Activated naive CD8-positive, alpha-beta T cell treated with anti-CD3 and anti-CD28 coated beads, Interleukin-2, amount 10 ng/mL, durations not matched to agents 7 days and 5 days (primary cell): ENCODE measurements around the gene TIAM2. TPM values are rescaled to one million over a fixed set of nuclear protein-coding genes. Genes with fewer than 3 reads are reported as not detected.

Experiments
- ATAC-seq: fragments of 150-1000 bp; cut with Tn5 transposase; one replicate; pipeline ENCODE4 v1.10.0; 2021; ENCODE audit warnings: low read depth, moderate library complexity
- POLR2A ChIA-PET: fragments of 350-600 bp; sonication (Branson Sonifier 250); formaldehyde crosslinking; loops from one replicate; lab custom pipeline; 2021; ENCODE audit warnings: antibody characterized with exemption; lab: Charles Lee
- DNase-seq: peaks from one replicate; pipeline ENCODE4 v3.0.0; 2021
- H3K27ac Mint-ChIP-seq: one replicate; pipeline ENCODE4 v1.8.0; 2022; ENCODE audit warnings: mild to moderate bottlenecking, mixed read lengths
- H3K27me3 Mint-ChIP-seq: one replicate; pipeline ENCODE4 v1.8.0; 2022; ENCODE audit warnings: mild to moderate bottlenecking, moderate library complexity, mixed read lengths
- H3K36me3 Mint-ChIP-seq: one replicate; pipeline ENCODE4 v1.8.0; 2021; ENCODE audit warnings: mild to moderate bottlenecking, mixed read lengths
- H3K4me1 Mint-ChIP-seq: one replicate; pipeline ENCODE4 v1.8.0; 2021; ENCODE audit warnings: mixed read lengths
- H3K4me3 Mint-ChIP-seq: one replicate; pipeline ENCODE4 v1.8.0; 2022; ENCODE audit warnings: mild to moderate bottlenecking, moderate library complexity, mixed read lengths
- H3K9me3 Mint-ChIP-seq: one replicate; pipeline ENCODE4 v1.8.0; 2021; ENCODE audit warnings: mixed read lengths
- total RNA-seq, 2 experiments: library from RNA; stranded (reverse); gene quantifications; one replicate each; pipeline ENCODE4 v1.2.3, GENCODE V29; 2021

Gene TIAM2
- total RNA-seq, 2 experiments from 2014 or later = 4.8 to 5.2 TPM

DNA sequence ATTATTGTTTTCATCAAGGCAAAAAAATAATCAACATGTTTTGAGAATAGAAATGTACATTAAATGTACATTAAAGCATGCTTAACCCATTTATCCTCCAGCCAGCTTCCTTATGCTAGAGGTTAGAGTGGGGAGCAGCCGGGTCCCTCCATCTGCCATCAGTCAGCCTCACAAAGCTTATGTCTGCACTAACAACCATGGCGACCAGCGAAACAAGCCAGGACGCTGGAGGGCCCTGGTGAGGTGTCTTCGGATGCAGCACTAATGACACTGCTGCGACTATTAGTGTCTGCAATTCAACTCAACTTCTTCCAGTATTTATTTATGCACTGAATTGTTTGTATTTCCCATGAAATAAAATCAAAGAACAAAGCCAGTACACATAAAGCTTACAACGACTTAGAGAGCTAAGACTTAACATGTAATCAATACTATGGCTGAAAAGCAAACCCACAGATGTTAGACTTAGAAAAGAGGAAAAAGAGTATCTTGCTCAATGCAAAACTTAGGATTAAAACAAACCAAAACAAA, 275.5 kb downstream of the TIAM2 start:
- ATAC-seq = no peak
- Mint-ChIP-seq H3K27me3 (no peaks in the 10 kb centered on the region), H3K4me3 (no peak overlapping the region), H3K9me3 (no peaks in the 10 kb centered on the region), H3K27ac (no peak overlapping the region), H3K36me3 (peaks cover 22% of the 10 kb centered on the region), H3K4me1 (peaks cover 6% of the 10 kb centered on the region)
- POLR2A ChIA-PET = no interaction called here
- no peak for DNase-seq

DNA sequence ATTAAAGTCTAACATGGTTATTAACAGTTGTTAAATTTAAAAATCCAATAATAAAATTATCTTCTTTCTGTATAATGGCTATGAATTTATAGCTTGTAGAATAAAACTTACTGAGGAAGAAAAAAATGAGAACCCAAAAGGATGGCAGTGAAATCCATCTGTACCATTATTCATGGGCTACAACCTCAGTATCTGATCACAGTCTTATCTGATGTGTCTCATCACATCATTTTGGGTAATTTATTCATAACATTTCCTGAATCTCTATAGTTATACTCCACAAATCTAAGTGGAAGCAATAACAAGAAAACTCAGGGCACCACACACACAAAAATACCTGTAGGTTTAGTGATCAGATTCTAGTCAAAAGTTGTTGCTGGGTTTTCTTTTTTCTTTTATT, 276.0 kb downstream of the TIAM2 start:
- Mint-ChIP-seq H3K36me3 (peaks cover 25% of the 10 kb centered on the region), H3K27ac (no peak overlapping the region), H3K9me3 (no peaks in the 10 kb centered on the region), H3K4me1 (peaks cover 6% of the 10 kb centered on the region), H3K4me3 (no peak overlapping the region), H3K27me3 (no peaks in the 10 kb centered on the region)
- POLR2A ChIA-PET = no interaction called here
- DNase-seq (no peak), ATAC-seq (no peak)

DNA sequence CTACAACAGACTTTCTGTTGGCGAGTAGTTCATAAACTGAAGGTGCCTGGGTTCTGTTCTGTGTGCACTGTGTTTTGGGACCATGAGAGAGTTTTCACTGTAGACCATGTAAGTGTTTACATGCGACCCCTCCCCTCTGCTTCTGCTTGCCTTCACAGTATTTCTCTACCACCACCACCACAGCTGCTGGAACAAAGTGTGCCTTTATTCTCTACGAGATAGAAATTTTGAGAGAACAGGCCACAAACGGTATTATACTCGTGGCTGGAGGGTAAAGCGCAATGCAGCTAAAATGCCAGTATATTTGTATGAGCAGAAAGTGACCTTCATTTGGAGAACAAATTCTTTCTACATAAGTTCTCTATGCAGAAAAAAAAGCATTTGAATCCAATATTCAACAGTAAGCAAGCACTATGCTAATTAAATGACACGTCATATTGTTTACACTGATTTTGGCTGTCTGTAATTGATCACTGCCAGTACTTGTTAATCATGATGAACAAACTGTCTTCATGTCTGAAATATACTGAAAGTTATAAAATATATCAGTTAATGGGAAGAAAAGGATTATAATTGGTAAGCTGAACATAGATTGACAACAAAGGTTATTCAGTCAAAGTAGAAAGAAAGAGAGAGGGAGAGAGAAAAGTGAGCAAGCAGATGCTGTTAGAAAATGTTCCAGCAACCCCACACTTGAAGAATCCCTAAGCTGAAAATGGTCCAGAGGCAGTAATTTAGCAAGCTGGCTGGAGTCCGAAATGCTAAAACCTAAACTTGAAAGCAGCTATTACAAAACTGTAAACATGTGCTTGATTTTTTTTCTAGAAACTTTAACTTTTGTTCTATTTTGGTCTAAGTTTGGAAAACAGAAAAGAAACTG, 277.5 kb downstream of the TIAM2 start:
- no peak overlapping the region for H3K4me3 Mint-ChIP-seq
- H3K4me1 Mint-ChIP-seq = peaks cover 6% of the 10 kb centered on the region
- H3K36me3 Mint-ChIP-seq = peaks cover 22% of the 10 kb centered on the region
- no peak for DNase-seq
- H3K27me3 Mint-ChIP-seq = no peaks in the 10 kb centered on the region
- POLR2A ChIA-PET = interaction anchor here (0.9 kb wide), 1 partner anchor 14 kb away, joined by 3 read pairs; no protein-coding TSS in a partner anchor
- no peak for ATAC-seq
- H3K27ac Mint-ChIP-seq = no peak overlapping the region
- H3K9me3 Mint-ChIP-seq = no peaks in the 10 kb centered on the region

DNA sequence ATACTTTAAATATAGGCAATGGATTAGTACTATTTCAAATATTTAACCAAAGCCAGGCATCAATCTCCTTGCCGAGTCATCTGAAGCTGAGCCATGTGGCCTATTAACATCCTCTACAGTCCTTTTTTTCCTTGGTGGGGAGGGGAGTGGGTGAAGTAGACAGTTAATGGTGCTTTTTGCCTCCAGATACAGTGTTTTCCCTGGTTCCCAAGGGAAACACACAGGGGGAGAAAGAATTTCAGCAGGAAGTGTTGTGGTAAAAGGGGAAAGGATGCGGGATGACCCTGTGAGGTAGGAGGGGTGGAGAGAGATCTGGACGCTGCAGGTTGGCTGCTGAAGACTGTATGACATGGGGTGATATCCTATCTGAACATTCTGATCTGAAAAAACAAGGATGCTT, 278.3 kb downstream of the TIAM2 start:
- POLR2A ChIA-PET = no interaction called here
- Mint-ChIP-seq H3K4me1 (peaks cover 2% of the 10 kb centered on the region), H3K27ac (no peak overlapping the region)

DNA sequence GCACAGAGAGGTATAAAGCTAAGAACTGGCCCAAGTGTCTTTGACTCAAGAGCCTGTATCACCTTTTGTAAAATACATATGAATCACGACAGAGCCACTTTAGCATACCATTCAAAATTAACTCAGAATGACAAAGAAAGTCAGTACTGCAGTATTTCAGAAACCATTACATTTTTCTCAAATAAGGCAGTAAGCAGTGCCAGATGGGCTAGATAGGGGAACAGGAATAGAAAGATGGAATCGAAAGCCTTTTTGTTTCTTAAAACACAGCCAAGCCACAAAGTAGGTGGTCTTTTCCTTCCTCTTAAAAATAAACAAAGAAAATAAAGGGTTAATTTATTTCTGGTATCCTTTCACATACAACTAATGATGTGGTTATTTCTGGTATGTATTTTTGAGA, 279.0 kb downstream of the TIAM2 start:
- Mint-ChIP-seq H3K4me3 (no peak overlapping the region), H3K36me3 (peaks cover 24% of the 10 kb centered on the region), H3K9me3 (no peaks in the 10 kb centered on the region), H3K4me1 (peaks cover 2% of the 10 kb centered on the region), H3K27ac (no peak overlapping the region), H3K27me3 (no peaks in the 10 kb centered on the region)
- DNase-seq = no peak
- POLR2A ChIA-PET = no interaction called here
- ATAC-seq = no peak

More for the DNA sequence above, 278.3 kb downstream of the TIAM2 start:
- DNase-seq (no peak), ATAC-seq (no peak)
- no peak overlapping the region for H3K4me3 Mint-ChIP-seq
- no peaks in the 10 kb centered on the region for H3K27me3 Mint-ChIP-seq
- peaks cover 24% of the 10 kb centered on the region for H3K36me3 Mint-ChIP-seq
- no peaks in the 10 kb centered on the region for H3K9me3 Mint-ChIP-seq

DNA sequence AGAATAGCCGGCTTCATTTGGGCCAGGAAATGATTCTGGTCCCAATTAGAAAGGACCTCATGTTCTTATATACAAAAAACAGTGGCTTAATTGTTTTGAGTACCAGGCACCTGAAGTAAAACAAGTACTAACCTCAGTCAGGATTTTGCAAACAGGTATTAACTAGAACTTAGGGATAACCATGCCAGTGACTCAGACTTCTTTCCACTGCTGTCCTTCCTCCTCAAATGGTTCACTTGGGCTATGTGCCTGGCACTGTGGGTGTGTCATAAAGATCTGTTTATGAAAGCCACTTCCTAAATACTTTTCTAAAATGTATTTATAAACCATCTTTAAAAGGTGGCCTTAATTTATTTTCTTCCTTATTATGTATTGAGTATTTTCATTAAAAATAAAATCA, 279.4 kb downstream of the TIAM2 start:
- DNase-seq = no peak
- Mint-ChIP-seq H3K36me3 (peaks cover 28% of the 10 kb centered on the region), H3K9me3 (no peaks in the 10 kb centered on the region), H3K4me3 (no peak overlapping the region), H3K4me1 (peaks cover 2% of the 10 kb centered on the region), H3K27me3 (no peaks in the 10 kb centered on the region), H3K27ac (no peak overlapping the region)
- POLR2A ChIA-PET = no interaction called here
- no peak for ATAC-seq

DNA sequence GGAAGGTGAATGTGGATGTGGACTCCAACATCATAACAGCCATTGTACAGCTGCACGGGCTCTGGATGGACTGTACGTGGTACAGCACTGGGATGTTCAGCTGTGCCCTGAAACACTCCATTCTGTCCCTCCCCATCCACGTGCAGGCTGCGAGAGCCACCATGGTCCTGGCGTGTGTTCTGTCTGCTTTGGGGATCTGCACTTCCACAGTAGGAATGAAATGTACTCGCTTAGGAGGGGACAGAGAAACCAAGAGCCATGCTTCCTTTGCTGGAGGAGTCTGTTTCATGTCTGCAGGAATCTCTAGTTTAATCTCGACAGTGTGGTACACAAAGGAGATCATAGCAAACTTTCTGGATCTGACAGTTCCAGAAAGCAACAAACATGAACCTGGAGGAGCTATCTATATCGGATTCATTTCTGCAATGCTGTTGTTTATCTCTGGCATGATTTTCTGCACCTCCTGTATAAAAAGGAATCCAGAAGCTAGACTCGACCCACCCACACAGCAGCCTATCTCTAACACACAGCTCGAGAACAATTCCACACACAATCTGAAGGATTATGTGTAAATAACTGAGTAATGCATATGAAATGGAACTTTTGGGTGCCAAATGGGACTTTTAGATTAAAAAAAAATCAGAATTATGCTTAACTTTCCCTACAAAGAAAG, 280.8 kb downstream of the TIAM2 start:
- H3K4me3 Mint-ChIP-seq = no peak overlapping the region
- ATAC-seq = no peak
- no peaks in the 10 kb centered on the region for H3K9me3 Mint-ChIP-seq
- H3K4me1 Mint-ChIP-seq = peaks cover 6% of the 10 kb centered on the region
- no peak overlapping the region for H3K27ac Mint-ChIP-seq
- H3K27me3 Mint-ChIP-seq = no peaks in the 10 kb centered on the region
- peaks cover 27% of the 10 kb centered on the region for H3K36me3 Mint-ChIP-seq
- DNase-seq = no peak
- POLR2A ChIA-PET = no interaction called here

DNA sequence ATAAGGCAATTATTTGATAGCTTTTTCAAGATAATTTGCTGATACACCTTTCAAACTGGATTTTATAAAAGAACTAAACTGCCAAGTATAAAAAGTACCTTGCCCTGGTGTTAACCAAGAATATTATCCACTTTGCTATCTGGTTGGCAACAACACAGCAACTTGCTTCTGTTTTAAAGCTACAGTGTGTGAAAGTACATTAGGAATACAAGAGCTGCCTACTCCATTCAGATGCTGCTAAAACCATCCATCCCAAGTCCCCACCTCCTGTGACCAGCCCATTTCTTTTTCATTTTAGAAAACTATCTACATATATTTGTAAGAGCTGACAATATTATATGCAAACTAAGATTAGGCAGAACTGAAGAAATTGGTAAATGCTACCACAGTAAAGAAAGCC, 281.5 kb downstream of the TIAM2 start:
- no peaks in the 10 kb centered on the region for H3K27me3 Mint-ChIP-seq
- peaks cover 6% of the 10 kb centered on the region for H3K4me1 Mint-ChIP-seq
- H3K4me3 Mint-ChIP-seq = no peak overlapping the region
- H3K9me3 Mint-ChIP-seq = no peaks in the 10 kb centered on the region
- ATAC-seq (no peak), DNase-seq (no peak)
- POLR2A ChIA-PET = no interaction called here
- no peak overlapping the region for H3K27ac Mint-ChIP-seq
- H3K36me3 Mint-ChIP-seq = peaks cover 27% of the 10 kb centered on the region

DNA sequence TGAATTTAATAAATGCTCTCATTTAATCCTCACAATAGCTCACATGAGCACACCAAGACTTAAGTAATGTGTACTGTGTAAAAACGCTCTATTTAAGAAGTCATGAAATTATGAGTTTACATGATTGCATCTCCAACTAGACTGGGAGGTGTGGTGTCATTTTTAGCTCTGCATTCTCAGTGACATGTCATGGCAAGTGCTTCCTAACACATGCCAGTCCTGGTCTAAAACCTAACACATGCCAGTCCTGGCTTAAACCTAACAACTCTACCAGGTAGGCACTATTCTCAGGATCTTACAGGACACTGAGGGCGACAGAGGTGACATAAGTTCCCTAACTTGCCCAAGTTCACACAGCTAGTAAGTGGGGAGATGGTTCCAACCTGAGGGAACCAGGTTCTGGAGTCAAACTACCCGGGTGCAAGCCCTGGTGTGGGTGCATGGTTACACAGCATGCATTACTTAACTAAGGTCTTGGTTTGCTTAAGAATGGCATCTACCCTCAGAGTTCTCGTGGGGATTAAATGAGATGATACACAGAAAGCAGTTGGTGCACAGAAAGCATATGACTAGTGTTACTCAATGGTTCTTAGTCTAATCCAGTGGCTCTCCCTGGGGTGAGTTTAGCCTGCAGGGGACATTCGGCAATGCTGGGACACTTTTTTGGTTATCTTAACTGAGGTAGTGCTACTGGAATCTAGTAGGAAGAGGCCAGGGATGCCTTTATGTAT, 283.4 kb downstream of the TIAM2 start:
- ATAC-seq = no peak
- H3K4me1 Mint-ChIP-seq = peaks cover 4% of the 10 kb centered on the region
- POLR2A ChIA-PET = no interaction called here

DNA sequence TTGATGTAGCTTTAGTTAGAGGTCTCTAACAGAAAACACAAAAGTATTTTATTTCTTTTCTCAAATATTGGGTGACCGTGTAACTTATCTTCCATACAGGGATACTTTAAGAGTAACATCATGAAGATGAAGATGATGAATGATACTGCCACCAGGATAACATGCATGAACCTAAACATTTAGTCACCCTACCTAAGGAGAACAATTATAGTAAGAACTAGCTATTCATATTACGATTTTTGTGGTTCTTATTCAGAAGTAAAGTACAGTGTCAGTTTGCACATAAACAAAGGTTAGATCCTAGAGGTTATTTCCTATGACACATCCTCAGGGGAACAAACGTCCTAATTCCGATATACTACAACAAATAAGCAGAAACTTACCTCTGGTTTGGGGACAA, 289.7 kb downstream of the TIAM2 start:
- ATAC-seq (no peak), DNase-seq (no peak)
- no peak overlapping the region for H3K27ac Mint-ChIP-seq
- H3K36me3 Mint-ChIP-seq = peaks cover 35% of the 10 kb centered on the region
- POLR2A ChIA-PET = no interaction called here
- H3K4me1 Mint-ChIP-seq = peaks cover 3% of the 10 kb centered on the region
- H3K4me3 Mint-ChIP-seq = no peak overlapping the region
- no peaks in the 10 kb centered on the region for H3K27me3 Mint-ChIP-seq
- no peaks in the 10 kb centered on the region for H3K9me3 Mint-ChIP-seq

More for the DNA sequence above, 283.4 kb downstream of the TIAM2 start:
- Mint-ChIP-seq H3K9me3 (no peaks in the 10 kb centered on the region), H3K27me3 (no peaks in the 10 kb centered on the region), H3K36me3 (peaks cover 33% of the 10 kb centered on the region), H3K4me3 (no peak overlapping the region), H3K27ac (no peak overlapping the region)
- no peak for DNase-seq

DNA sequence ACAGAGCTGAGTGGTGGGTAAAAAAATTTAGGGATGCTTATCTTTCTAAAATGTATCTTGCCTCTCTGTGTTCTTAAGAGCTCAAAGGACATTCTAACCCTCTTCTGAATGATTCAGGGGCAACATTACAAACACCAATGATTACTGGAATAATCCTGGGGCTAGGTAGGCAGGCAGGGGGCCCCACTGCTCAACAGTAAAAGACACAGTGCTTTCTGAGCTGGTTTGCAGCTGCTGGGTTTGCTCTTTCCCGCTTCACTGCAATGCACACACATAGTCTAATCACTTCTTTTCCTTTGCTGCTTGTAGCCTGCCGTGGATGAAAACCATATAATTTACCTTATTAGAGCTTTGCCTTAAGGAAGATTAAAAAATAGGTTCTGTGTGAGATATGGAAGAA, 292.6 kb downstream of the TIAM2 start:
- Mint-ChIP-seq H3K27me3 (no peaks in the 10 kb centered on the region), H3K36me3 (peaks cover 40% of the 10 kb centered on the region), H3K27ac (no peak overlapping the region), H3K9me3 (no peaks in the 10 kb centered on the region), H3K4me3 (no peak overlapping the region), H3K4me1 (no peaks in the 10 kb centered on the region)
- ATAC-seq (no peak), DNase-seq (no peak)
- POLR2A ChIA-PET = no interaction called here

DNA sequence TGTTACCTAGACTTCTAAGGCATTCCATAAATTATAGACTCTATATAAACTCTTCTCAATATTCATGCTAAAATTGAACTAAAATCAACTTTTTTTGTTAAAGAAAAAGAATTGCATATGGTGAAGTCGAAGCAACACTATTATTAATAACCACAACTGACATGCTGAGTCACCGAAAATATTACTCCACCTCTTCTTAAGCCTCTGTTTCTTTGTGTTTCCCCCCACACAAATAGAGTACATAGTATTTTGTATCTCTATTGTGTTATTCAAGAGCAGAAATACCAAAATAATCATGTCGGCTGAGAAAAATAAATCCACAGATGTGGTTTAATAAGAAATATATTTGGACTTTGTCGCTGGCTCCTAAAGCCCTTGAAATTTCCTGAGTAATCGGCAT, 295.4 kb downstream of the TIAM2 start:
- H3K36me3 Mint-ChIP-seq = peaks cover 34% of the 10 kb centered on the region
- no peaks in the 10 kb centered on the region for H3K27me3 Mint-ChIP-seq
- POLR2A ChIA-PET = no interaction called here
- no peak overlapping the region for H3K27ac Mint-ChIP-seq
- H3K9me3 Mint-ChIP-seq = no peaks in the 10 kb centered on the region
- no peak for ATAC-seq
- no peak overlapping the region for H3K4me3 Mint-ChIP-seq
- no peaks in the 10 kb centered on the region for H3K4me1 Mint-ChIP-seq
- no peak for DNase-seq

DNA sequence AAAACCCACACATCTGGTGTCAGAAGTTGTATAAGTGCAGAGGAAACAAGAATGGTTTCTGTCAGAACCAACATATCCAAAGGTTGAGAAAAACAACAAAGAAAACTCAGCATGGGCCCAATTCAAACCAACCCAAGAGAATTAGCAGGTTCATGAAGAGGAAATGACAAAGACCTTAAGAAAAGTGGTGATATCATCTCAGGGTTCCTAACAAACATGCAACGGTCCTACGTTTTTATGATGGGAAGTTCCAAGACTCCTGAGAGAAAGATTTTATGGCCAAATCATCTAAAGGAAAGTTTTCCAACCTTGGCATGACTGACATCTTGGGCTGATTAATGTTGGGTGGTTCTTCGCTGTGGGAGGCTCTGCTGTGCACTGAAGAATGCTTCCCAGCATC, 296.2 kb downstream of the TIAM2 start:
- Mint-ChIP-seq H3K27ac (no peak overlapping the region), H3K4me1 (no peaks in the 10 kb centered on the region), H3K4me3 (no peak overlapping the region), H3K36me3 (peaks cover 34% of the 10 kb centered on the region), H3K9me3 (no peaks in the 10 kb centered on the region), H3K27me3 (no peaks in the 10 kb centered on the region)
- POLR2A ChIA-PET = no interaction called here
- DNase-seq (no peak), ATAC-seq (no peak)
